Heart right ventricle (tissue), 16 donors: ENCODE measurements around the gene KMT2B. TPM values are rescaled to one million over a fixed set of nuclear protein-coding genes. Genes with fewer than 3 reads are reported as not detected.

Experiments
- ATAC-seq, 8 donors: fragments of 200-7000 bp; cut with Tn5 transposase; one replicate each; pipeline ENCODE4 v1.9.1; 2020; ENCODE audit warnings: mild to moderate bottlenecking in 8 of 8, moderate library complexity in 8 of 8, moderate number of reproducible peaks in 1 of 8
- DNase-seq, 2 donors: peaks; one replicate each; pipeline ENCODE4 v3.0.0-alpha.2; 2020
- H3K27ac ChIP-seq, 10 donors: fragments of 200-600 bp; sonication (generic) in 2 of 10; one replicate each; pipeline versions ENCODE4 v1.5.0 to v1.8.0; 2020 to 2022; ENCODE audit warnings: mild to moderate bottlenecking in 3 of 10
- H3K27me3 ChIP-seq, 7 donors: fragments of 200-600 bp; one replicate each; pipeline ENCODE4 v1.8.0; 2021 to 2022; ENCODE audit warnings: mild to moderate bottlenecking in 2 of 7
- H3K36me3 ChIP-seq, 9 donors: fragments of 200-600 bp; sonication (generic) in 1 of 9; one replicate each; pipeline versions ENCODE4 v1.5.0 to v1.8.0; 2020 to 2022; ENCODE audit warnings: mild to moderate bottlenecking in 2 of 9
- H3K4me1 ChIP-seq, 9 donors: fragments of 200-600 bp; sonication (generic) in 1 of 9; one replicate each; pipeline versions ENCODE4 v1.5.0 to v1.8.0; 2020 to 2022; ENCODE audit warnings: mild to moderate bottlenecking in 4 of 9
- H3K4me3 ChIP-seq, 10 donors: fragments of 200-600 bp; sonication (generic) in 2 of 10; one replicate each; pipeline versions ENCODE4 v1.5.0 to v1.8.0; 2020 to 2022; ENCODE audit warnings: mild to moderate bottlenecking in 7 of 10, moderate library complexity in 2 of 10
- H3K9me3 ChIP-seq, 11 donors: fragments of 200-600 bp in 10 of 11; sonication (generic) in 2 of 11; one replicate each; pipeline versions ENCODE4 v1.5.0 to v1.8.0; 2013 to 2022; ENCODE audit warnings: mild to moderate bottlenecking in 2 of 11, control low read depth in 1 of 11, moderate library complexity in 1 of 11
- CTCF ChIP-seq, 9 donors: fragments of 200-600 bp; sonication (generic) in 2 of 9; IDR thresholded peaks; one replicate each; pipeline versions ENCODE4 v1.5.0 to v1.8.0; 2021 to 2022; ENCODE audit warnings: antibody characterized with exemption in 9 of 9, mild to moderate bottlenecking in 5 of 9, moderate library complexity in 1 of 9
- WGBS, 2 donors: extraction: QIAGEN DNeasy Blood & Tissue Kit; methylation state at CpG; one replicate each; pipeline ENCODE4 v1.1.7; 2013; ENCODE audit warnings: inconsistent platforms in 1 of 2; 5-methylcytosine and 5-hydroxymethylcytosine counted together
- intact Hi-C, 10 donors: fragments of 100-400 bp; cut with DNase I; formaldehyde crosslinking; loops; one replicate each; pipeline versions ENCODE4 v1.11.1 to v1.14.2; 2022
- polyA plus RNA-seq, 2 donors: library from polyadenylated mRNA; stranded (reverse); fragments of 200-250 nt; gene quantifications; one replicate each; pipeline ENCODE4 v1.2.3, GENCODE V29; 2013
- total RNA-seq, 10 donors: library from RNA; stranded (reverse); fragmentation: NEBNext Ultra II Directional in 3 of 10; extraction: Animal tissue kit (Norgen Biotek cat#: 25700) in 3 of 10; gene quantifications; one replicate each; pipeline versions ENCODE4 v1.2.1 to v1.2.4, GENCODE V29; 2021 to 2023
- donor health status: Arrhythmogenic right ventricular cardiomyopathy.
- donor health status: ischemic (EF 13 %, LVEDD 7.1; RV severe dilation, severe dysfunction).
- donor health status: healthy with polysubstance abuse.
- donor health status: DM: no; HTN: yes; CAD: no.
- donor health status: DM: no; HTN: no; CAD: no.
- donor health status: ischemic (EF 25% LVEDD 6.9; RV normal size, moderate dysfunction).
- donor health status: ischemic (EF 25% LVEDD 5.7; RV mildly dilated, moderate dysfunction).
- donor health status: healthy.
- donor health status: DM: yes; HTN: yes; CAD: no.
- donor health status: Ischemic cardiomyopathy.
- donor health status: ischemic (EF 35%, LVEDD 5.7; RV mildly dilated, moderate dysfunction).
- donor health status: nonischemic (EF 11% LVEDD 7.7; RV severe dilation, severe dysfunction).
- donor health status: DM: yes; HTN: yes; CAD: no.
- donor health status: PGD.
- donor health status: ischemic (EF 29% LVEDD 5.4; RV normal size, mild dysfunction).
- donor health status: nonischemic (EF 23%, LVEDD 6.1; RV moderate dilation, normal function).

KMT2B gene
- total and polyA plus RNA-seq, 12 donors, result 10.8 to 28.7 (median 14.8) TPM

GRCh38 chr19:35745328-35746086 is 27.7 kb downstream of the KMT2B start, which contains the start of the genes PSENEN and U2AF1L4:
TSS of gene PSENEN (plus strand) at chr19:35745651. CDS start at chr19:35745931, 280 bp downstream.
TSS of gene U2AF1L4 (minus strand) at chr19:35745418. CDS start at chr19:35745391, 27 bp downstream.
- no peak for TF ChIP-seq CTCF (IDR thresholded peaks at IDR 0.05)
- Histone ChIP-seq H3K36me3 (peaks cover 0 to 12% (median 0%) of the 10 kb centered on the region in 9 donors), H3K4me3 (peak within 1 kb of the TSS; percentile 69 to 97 (median 84)), H3K9me3 (no peaks in the 10 kb centered on the region), H3K4me1 (peaks cover 7 to 79% (median 49%) of the 10 kb centered on the region in 9 donors), H3K27me3 (no peaks in the 10 kb centered on the region), H3K27ac (peak within 1 kb of the TSS; percentile 97 to 100 (median 100))
- intact Hi-C loops, result loop anchor here in 4 of 10 donors (2.0 to 10.0 kb wide), 4 partner anchors 27 to 189 kb away; partner anchors contain the start of genes LRFN3 (in 2 of the 4) and KMT2B (in 1 of the 4)
- WGBS, 2 donors, result 0 to 1% methylated on average over 40 of the region's 40 CpGs
- peak; percentile 95 to 98 for DNase-seq
- ATAC-seq, result peak; percentile 81 to 92 (median 88)

- H3K9me3 ChIP-seq, result no peaks in the 10 kb centered on the region
- DNase-seq, result no peak
- no peaks in the 10 kb centered on the region for H3K27me3 ChIP-seq
- peaks cover 0 to 12% (median 0%) of the 10 kb centered on the region in 9 donors for H3K36me3 ChIP-seq
- 1 to 13% methylated on average over 4 of the region's 4 CpGs for WGBS, 2 donors
- peaks cover 7 to 76% (median 46%) of the 10 kb centered on the region in 9 donors for H3K4me1 ChIP-seq
- peak overlapping the region in 9 of 10 donors; percentile 23 to 100 (median 100) for H3K27ac ChIP-seq
- no peak for TF ChIP-seq CTCF (IDR thresholded peaks at IDR 0.05)
- intact Hi-C loops, result loop anchor here in 3 of 10 donors (5.0 to 10.0 kb wide), 2 partner anchors 186 to 189 kb away; partner anchors contain the start of gene LRFN3 (in 2 of the 3)
- no peak for ATAC-seq
- H3K4me3 ChIP-seq, result peak overlapping the region; percentile 56 to 97 (median 84)
Measured at GRCh38 chr19:35746087-35746462, 28.3 kb downstream of the KMT2B start.

- peaks cover 0 to 13% (median 0%) of the 10 kb centered on the region in 9 donors for H3K36me3 ChIP-seq
- intact Hi-C loops, result loop anchor here in 3 of 10 donors (5.0 to 10.0 kb wide), 2 partner anchors 186 to 188 kb away; partner anchors contain the start of gene LRFN3 (in 2 of the 3)
- no peak for TF ChIP-seq CTCF (IDR thresholded peaks at IDR 0.05)
- no peak for DNase-seq
- peak overlapping the region in 5 of 10 donors; percentile 69 to 86 (median 83) for H3K4me3 ChIP-seq
- no peak for ATAC-seq
- H3K9me3 ChIP-seq, result no peaks in the 10 kb centered on the region
- peaks cover 7 to 71% (median 44%) of the 10 kb centered on the region in 9 donors for H3K4me1 ChIP-seq
- no peaks in the 10 kb centered on the region for H3K27me3 ChIP-seq
- peak overlapping the region in 2 of 10 donors; percentile 97 to 100 for H3K27ac ChIP-seq
- WGBS, 2 donors, result 86 to 90% methylated on average over 5 of the region's 5 CpGs
Measured at GRCh38 chr19:35746531-35746930, 28.7 kb downstream of the KMT2B start.
